Liver (tissue), 9 donors: Measurements from ENCODE around the gene ALK. TPM values are rescaled to one million over a fixed set of nuclear protein-coding genes. Genes with fewer than 3 reads are reported as not detected.

ENCODE experiments used
- DNase-seq: peaks from one replicate; pipeline ENCODE4 v3.0.0-alpha.2; 2017; ENCODE audit warnings: low spot score
- H3K27ac ChIP-seq, 2 donors: one replicate each; pipeline ENCODE4 v1.7.0; 2013; ENCODE audit warnings: inconsistent platforms in 2 of 2, low read length in 2 of 2, control low read depth in 1 of 2, low read depth in 1 of 2, mild to moderate bottlenecking in 1 of 2
- H3K27me3 ChIP-seq, 4 donors: one replicate each; pipeline versions ENCODE4 v1.6.1 to v1.7.0; 2013; ENCODE audit warnings: low read length in 3 of 4, inconsistent platforms in 1 of 4, mild to moderate bottlenecking in 1 of 4, moderate library complexity in 1 of 4; ENCODE audit not compliant: control insufficient read depth in 4 of 4, insufficient read depth in 4 of 4
- H3K36me3 ChIP-seq, 4 donors: one replicate each; pipeline versions ENCODE4 v1.6.1 to v1.7.0; 2013; ENCODE audit warnings: low read length in 3 of 4, mild to moderate bottlenecking in 3 of 4, low read depth in 1 of 4, moderate library complexity in 1 of 4; ENCODE audit not compliant: control insufficient read depth in 4 of 4, insufficient read depth in 3 of 4
- H3K4me1 ChIP-seq, 4 donors: one replicate each; pipeline versions ENCODE4 v1.6.1 to v1.7.0; 2013; ENCODE audit warnings: low read length in 3 of 4, mild to moderate bottlenecking in 3 of 4, moderate library complexity in 1 of 4; ENCODE audit not compliant: control insufficient read depth in 4 of 4, insufficient read depth in 4 of 4
- H3K4me3 ChIP-seq, 3 donors: one replicate each; pipeline versions ENCODE4 v1.6.1 to v1.7.0; 2013; ENCODE audit warnings: low read length in 3 of 3, control low read depth in 1 of 3, low read depth in 1 of 3, mild to moderate bottlenecking in 1 of 3
- H3K9ac ChIP-seq, 2 donors: one replicate each; pipeline ENCODE4 v1.7.0; 2013; ENCODE audit warnings: low read length in 2 of 2, mild to moderate bottlenecking in 2 of 2, moderate library complexity in 2 of 2, control low read depth in 1 of 2, low read depth in 1 of 2
- H3K9me3 ChIP-seq, 4 donors: one replicate each; pipeline versions ENCODE4 v1.6.1 to v1.7.0; 2013; ENCODE audit warnings: low read length in 3 of 4; ENCODE audit not compliant: control insufficient read depth in 4 of 4
- EGR1 ChIP-seq, 2 donors: IDR thresholded peaks; 2 replicates each; pipeline ENCODE4 v1.6.1; 2016 to 2018; ENCODE audit warnings: antibody characterized with exemption in 2 of 2, low read depth in 2 of 2
- FOXA1 ChIP-seq: IDR thresholded peaks from 2 replicates; pipeline ENCODE4 v1.6.1; 2016; ENCODE audit warnings: antibody characterized with exemption
- FOXA2 ChIP-seq: IDR thresholded peaks from 2 replicates; pipeline ENCODE4 v1.6.1; 2016; ENCODE audit warnings: antibody characterized with exemption
- HNF4A ChIP-seq, 2 donors: conservative IDR thresholded peaks; 2 replicates each; pipeline ENCODE4 v1.6.1; 2016; ENCODE audit warnings: antibody characterized with exemption in 2 of 2, mild to moderate bottlenecking in 2 of 2
- NR2F2 ChIP-seq: IDR thresholded peaks from 2 replicates; pipeline ENCODE4 v1.6.1; 2016; ENCODE audit warnings: antibody characterized with exemption
- RAD21 ChIP-seq, 2 donors: IDR thresholded peaks; 2 replicates each; pipeline ENCODE4 v1.6.1; 2016; ENCODE audit warnings: antibody characterized with exemption in 2 of 2, mild to moderate bottlenecking in 2 of 2
- RXRA ChIP-seq, 2 donors: IDR thresholded peaks; 2 replicates each; pipeline ENCODE4 v1.6.1; 2017 to 2018; ENCODE audit warnings: antibody characterized with exemption in 2 of 2, mild to moderate bottlenecking in 1 of 2
- TAF1 ChIP-seq: conservative IDR thresholded peaks from 2 replicates; pipeline ENCODE4 v1.6.1; 2016; ENCODE audit warnings: antibody characterized with exemption, mild to moderate bottlenecking
- YY1 ChIP-seq: IDR thresholded peaks from 2 replicates; pipeline ENCODE4 v1.6.1; 2016; ENCODE audit warnings: antibody characterized with exemption, mild to moderate bottlenecking
- WGBS: extraction: QIAGEN DNeasy Blood & Tissue Kit; methylation state at CpG from one replicate; pipeline ENCODE4 v1.1.7; 2013; 5-methylcytosine and 5-hydroxymethylcytosine counted together
- polyA plus RNA-seq, 2 donors: library from polyadenylated mRNA; stranded (reverse) in 1 of 2; unstranded in 1 of 2; fragments of 200-250 nt in 1 of 2; fragments of >200 nt in 1 of 2; fragmentation: Nextera tagmentation in 1 of 2; extraction: Ambion mirVana in 1 of 2; gene quantifications; one replicate each; pipeline versions ENCODE4 v1.2.1 to v1.2.3, GENCODE V29; 2013 to 2015
- total RNA-seq, 2 donors: library from RNA; depleted of rRNA; stranded (reverse); fragments of >200 nt; gene quantifications; one replicate each; pipeline ENCODE4 v1.2.3, GENCODE V29; 2014
- TF ChIP-seq, protein P1 (sequence below): fragments of 150-350 bp; IDR thresholded peaks from 2 replicates; pipeline ENCODE4 v1.5.1; 2017; ENCODE audit warnings: improper control_type of control experiment, low read depth, low read length; ENCODE audit not compliant: missing input control
- TF ChIP-seq, protein P2 (sequence below): IDR thresholded peaks from 2 replicates; pipeline ENCODE4 v1.6.1; 2016; ENCODE audit warnings: antibody characterized with exemption
- TF ChIP-seq, protein P3 (sequence below): IDR thresholded peaks from 2 replicates; pipeline ENCODE4 v1.6.1; 2016; ENCODE audit warnings: antibody characterized with exemption
- TF ChIP-seq, protein P4 (sequence below): IDR thresholded peaks from 2 replicates; pipeline ENCODE4 v1.6.1; 2016; ENCODE audit warnings: antibody characterized with exemption, mild to moderate bottlenecking
- donor health status: healthy.
- donor health status: healthy.
- donor health status: healthy.
- donor health status: healthy.
- donor health status: healthy.

ALK gene
- total and polyA plus RNA-seq, 4 donors: under 0.01 TPM; not detected in 3

DNA sequence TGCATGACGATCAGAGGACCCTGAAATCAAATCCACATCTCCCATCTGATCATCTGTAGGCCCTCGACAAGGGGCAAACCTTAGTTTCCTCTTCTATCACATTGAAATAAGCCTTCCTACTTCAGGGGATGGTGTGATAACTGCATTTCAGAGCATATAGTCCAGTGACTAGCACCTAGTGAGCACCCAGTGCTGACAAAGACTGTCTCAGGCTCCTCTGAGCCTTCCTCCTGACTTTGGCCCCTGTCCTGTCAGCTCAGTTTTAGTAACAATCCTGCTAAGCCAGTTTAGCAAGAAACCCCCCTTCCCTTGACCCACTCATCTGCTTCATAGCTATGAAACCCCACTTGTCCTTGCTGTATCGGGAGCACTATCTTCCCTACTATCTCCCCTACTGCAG lies 304.0 kb downstream of the ALK start:
- H3K4me1 ChIP-seq: peaks cover 0 to 8% (median 2%) of the 10 kb centered on the region in 4 donors
- no peak overlapping the region for H3K4me3 ChIP-seq

GRCh38 chr2:29616569-29616968 lies 304.8 kb downstream of the ALK start:
- Histone ChIP-seq H3K36me3 (no peaks in the 10 kb centered on the region), H3K9ac (no peak overlapping the region), H3K9me3 (no peaks in the 10 kb centered on the region), H3K27ac (no peak overlapping the region), H3K4me1 (peaks cover 0 to 8% (median 2%) of the 10 kb centered on the region in 4 donors), H3K4me3 (no peak overlapping the region), H3K27me3 (no peaks in the 10 kb centered on the region)
- 3% methylated on average over 1 of the region's 1 CpG for WGBS
- DNase-seq: no peak
- TF ChIP-seq TAF1: no peak
- TF ChIP-seq EGR1 (IDR thresholded peaks at IDR 0.05; ENCODE audit: low read depth in 2 of 2): no peak
- TF ChIP-seq, protein P1, sequence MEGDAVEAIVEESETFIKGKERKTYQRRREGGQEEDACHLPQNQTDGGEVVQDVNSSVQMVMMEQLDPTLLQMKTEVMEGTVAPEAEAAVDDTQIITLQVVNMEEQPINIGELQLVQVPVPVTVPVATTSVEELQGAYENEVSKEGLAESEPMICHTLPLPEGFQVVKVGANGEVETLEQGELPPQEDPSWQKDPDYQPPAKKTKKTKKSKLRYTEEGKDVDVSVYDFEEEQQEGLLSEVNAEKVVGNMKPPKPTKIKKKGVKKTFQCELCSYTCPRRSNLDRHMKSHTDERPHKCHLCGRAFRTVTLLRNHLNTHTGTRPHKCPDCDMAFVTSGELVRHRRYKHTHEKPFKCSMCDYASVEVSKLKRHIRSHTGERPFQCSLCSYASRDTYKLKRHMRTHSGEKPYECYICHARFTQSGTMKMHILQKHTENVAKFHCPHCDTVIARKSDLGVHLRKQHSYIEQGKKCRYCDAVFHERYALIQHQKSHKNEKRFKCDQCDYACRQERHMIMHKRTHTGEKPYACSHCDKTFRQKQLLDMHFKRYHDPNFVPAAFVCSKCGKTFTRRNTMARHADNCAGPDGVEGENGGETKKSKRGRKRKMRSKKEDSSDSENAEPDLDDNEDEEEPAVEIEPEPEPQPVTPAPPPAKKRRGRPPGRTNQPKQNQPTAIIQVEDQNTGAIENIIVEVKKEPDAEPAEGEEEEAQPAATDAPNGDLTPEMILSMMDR: no peak
- no peak for TF ChIP-seq RAD21 (IDR thresholded peaks at IDR 0.05)
- no peak for TF ChIP-seq HNF4A (conservative IDR thresholded peaks at IDR 0.05)
- TF ChIP-seq, protein P2, sequence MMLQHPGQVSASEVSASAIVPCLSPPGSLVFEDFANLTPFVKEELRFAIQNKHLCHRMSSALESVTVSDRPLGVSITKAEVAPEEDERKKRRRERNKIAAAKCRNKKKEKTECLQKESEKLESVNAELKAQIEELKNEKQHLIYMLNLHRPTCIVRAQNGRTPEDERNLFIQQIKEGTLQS: no peak
- no peak for TF ChIP-seq NR2F2
- no peak for TF ChIP-seq FOXA2
- TF ChIP-seq, protein P3, sequence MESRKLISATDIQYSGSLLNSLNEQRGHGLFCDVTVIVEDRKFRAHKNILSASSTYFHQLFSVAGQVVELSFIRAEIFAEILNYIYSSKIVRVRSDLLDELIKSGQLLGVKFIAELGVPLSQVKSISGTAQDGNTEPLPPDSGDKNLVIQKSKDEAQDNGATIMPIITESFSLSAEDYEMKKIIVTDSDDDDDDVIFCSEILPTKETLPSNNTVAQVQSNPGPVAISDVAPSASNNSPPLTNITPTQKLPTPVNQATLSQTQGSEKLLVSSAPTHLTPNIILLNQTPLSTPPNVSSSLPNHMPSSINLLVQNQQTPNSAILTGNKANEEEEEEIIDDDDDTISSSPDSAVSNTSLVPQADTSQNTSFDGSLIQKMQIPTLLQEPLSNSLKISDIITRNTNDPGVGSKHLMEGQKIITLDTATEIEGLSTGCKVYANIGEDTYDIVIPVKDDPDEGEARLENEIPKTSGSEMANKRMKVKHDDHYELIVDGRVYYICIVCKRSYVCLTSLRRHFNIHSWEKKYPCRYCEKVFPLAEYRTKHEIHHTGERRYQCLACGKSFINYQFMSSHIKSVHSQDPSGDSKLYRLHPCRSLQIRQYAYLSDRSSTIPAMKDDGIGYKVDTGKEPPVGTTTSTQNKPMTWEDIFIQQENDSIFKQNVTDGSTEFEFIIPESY: no peak
- TF ChIP-seq FOXA1: no peak

More for the DNA sequence above, 304.0 kb downstream of the ALK start:
- DNase-seq: no peak
- Histone ChIP-seq H3K9me3 (no peaks in the 10 kb centered on the region), H3K9ac (no peak overlapping the region), H3K27me3 (no peaks in the 10 kb centered on the region), H3K27ac (no peak overlapping the region), H3K36me3 (no peaks in the 10 kb centered on the region)
- WGBS: 89% methylated on average over 3 of the region's 3 CpGs
- TF ChIP-seq HNF4A (conservative IDR thresholded peaks at IDR 0.05): no peak
- no peak for TF ChIP-seq NR2F2
- no peak for TF ChIP-seq FOXA2

- Histone ChIP-seq H3K36me3 (no peaks in the 10 kb centered on the region), H3K27me3 (no peaks in the 10 kb centered on the region), H3K4me3 (no peak overlapping the region), H3K27ac (no peak overlapping the region), H3K9me3 (no peaks in the 10 kb centered on the region), H3K9ac (no peak overlapping the region), H3K4me1 (peaks cover 0 to 8% (median 2%) of the 10 kb centered on the region in 4 donors)
- TF ChIP-seq HNF4A (conservative IDR thresholded peaks at IDR 0.05) (no peak), EGR1 (IDR thresholded peaks at IDR 0.05; ENCODE audit: low read depth in 2 of 2) (no peak), FOXA2 (no peak), YY1 (no peak), RXRA (IDR thresholded peaks at IDR 0.05) (no peak)
- TF ChIP-seq, protein P3: no peak
- TF ChIP-seq, protein P4, sequence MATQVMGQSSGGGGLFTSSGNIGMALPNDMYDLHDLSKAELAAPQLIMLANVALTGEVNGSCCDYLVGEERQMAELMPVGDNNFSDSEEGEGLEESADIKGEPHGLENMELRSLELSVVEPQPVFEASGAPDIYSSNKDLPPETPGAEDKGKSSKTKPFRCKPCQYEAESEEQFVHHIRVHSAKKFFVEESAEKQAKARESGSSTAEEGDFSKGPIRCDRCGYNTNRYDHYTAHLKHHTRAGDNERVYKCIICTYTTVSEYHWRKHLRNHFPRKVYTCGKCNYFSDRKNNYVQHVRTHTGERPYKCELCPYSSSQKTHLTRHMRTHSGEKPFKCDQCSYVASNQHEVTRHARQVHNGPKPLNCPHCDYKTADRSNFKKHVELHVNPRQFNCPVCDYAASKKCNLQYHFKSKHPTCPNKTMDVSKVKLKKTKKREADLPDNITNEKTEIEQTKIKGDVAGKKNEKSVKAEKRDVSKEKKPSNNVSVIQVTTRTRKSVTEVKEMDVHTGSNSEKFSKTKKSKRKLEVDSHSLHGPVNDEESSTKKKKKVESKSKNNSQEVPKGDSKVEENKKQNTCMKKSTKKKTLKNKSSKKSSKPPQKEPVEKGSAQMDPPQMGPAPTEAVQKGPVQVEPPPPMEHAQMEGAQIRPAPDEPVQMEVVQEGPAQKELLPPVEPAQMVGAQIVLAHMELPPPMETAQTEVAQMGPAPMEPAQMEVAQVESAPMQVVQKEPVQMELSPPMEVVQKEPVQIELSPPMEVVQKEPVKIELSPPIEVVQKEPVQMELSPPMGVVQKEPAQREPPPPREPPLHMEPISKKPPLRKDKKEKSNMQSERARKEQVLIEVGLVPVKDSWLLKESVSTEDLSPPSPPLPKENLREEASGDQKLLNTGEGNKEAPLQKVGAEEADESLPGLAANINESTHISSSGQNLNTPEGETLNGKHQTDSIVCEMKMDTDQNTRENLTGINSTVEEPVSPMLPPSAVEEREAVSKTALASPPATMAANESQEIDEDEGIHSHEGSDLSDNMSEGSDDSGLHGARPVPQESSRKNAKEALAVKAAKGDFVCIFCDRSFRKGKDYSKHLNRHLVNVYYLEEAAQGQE: no peak
- 79% methylated on average over 6 of the region's 6 CpGs for WGBS
- DNase-seq: no peak
Observed at GRCh38 chr2:29615841-29616240, 305.5 kb downstream of the ALK start.
